Loucy (cell line): Measurements from ENCODE around the gene FOXP1.

Experiments used
- EZH2phosphoT487 ChIP-seq: fragments of 200-600 bp; IDR thresholded peaks from 2 replicates; pipeline ENCODE4 v1.6.1; 2018; ENCODE audit warnings: antibody characterized with exemption, mild to moderate bottlenecking, moderate library complexity, borderline replicate concordance
- TF ChIP-seq, protein P1 (sequence below): fragments of 200-600 bp; sonication (generic); conservative IDR thresholded peaks from 2 replicates; pipeline ENCODE4 v1.5.1; 2014; ENCODE audit warnings: mild to moderate bottlenecking, antibody characterized with exemption, low read length

DNA sequence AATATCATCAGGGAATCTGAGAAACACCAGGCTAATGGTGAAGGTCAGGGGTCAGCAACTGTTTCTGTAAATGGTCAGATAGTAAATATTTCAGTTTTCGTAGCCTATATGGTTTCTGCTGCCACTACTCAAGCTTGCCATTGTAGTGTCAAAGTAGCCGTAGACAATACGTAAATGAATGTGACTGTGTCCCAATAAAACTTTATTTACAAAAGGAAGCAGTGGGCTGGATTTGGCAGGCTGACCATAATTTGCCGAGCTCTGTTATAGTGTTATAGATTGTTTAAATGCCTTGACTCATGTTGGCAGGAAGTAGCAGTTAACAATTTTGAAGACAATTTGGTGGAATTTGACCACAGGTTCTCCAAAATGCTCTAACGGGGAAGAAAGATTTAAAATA is 548.2 kb downstream of the FOXP1 start:
- TF ChIP-seq, protein P1, sequence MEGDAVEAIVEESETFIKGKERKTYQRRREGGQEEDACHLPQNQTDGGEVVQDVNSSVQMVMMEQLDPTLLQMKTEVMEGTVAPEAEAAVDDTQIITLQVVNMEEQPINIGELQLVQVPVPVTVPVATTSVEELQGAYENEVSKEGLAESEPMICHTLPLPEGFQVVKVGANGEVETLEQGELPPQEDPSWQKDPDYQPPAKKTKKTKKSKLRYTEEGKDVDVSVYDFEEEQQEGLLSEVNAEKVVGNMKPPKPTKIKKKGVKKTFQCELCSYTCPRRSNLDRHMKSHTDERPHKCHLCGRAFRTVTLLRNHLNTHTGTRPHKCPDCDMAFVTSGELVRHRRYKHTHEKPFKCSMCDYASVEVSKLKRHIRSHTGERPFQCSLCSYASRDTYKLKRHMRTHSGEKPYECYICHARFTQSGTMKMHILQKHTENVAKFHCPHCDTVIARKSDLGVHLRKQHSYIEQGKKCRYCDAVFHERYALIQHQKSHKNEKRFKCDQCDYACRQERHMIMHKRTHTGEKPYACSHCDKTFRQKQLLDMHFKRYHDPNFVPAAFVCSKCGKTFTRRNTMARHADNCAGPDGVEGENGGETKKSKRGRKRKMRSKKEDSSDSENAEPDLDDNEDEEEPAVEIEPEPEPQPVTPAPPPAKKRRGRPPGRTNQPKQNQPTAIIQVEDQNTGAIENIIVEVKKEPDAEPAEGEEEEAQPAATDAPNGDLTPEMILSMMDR: no peak
- no peak for TF ChIP-seq EZH2phosphoT487
